PC-3 (cell line): Measurements from ENCODE around the gene DUSP28.

Experiments
- EZH2phosphoT487 ChIP-seq: fragments of 300-600 bp; sonication (generic); IDR thresholded peaks from 2 replicates; pipeline ENCODE4 v1.6.1; 2018; ENCODE audit warnings: mild to moderate bottlenecking, antibody characterized with exemption, low read length, borderline replicate concordance
- TF ChIP-seq, protein P1 (sequence below): fragments of 300-600 bp; sonication (generic); conservative IDR thresholded peaks from 2 replicates; pipeline ENCODE4 v1.5.1; 2017; ENCODE audit warnings: antibody characterized with exemption, low read depth, mild to moderate bottlenecking, low read length

GRCh38 chr2:240576436-240577205 lies 16.5 kb downstream of the DUSP28 start:
- TF ChIP-seq, protein P1, sequence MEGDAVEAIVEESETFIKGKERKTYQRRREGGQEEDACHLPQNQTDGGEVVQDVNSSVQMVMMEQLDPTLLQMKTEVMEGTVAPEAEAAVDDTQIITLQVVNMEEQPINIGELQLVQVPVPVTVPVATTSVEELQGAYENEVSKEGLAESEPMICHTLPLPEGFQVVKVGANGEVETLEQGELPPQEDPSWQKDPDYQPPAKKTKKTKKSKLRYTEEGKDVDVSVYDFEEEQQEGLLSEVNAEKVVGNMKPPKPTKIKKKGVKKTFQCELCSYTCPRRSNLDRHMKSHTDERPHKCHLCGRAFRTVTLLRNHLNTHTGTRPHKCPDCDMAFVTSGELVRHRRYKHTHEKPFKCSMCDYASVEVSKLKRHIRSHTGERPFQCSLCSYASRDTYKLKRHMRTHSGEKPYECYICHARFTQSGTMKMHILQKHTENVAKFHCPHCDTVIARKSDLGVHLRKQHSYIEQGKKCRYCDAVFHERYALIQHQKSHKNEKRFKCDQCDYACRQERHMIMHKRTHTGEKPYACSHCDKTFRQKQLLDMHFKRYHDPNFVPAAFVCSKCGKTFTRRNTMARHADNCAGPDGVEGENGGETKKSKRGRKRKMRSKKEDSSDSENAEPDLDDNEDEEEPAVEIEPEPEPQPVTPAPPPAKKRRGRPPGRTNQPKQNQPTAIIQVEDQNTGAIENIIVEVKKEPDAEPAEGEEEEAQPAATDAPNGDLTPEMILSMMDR, result no peak
- no peak for TF ChIP-seq EZH2phosphoT487
